Cardiac fibroblast (primary cell): Measurements from ENCODE around the gene FOXK1.
A peak's percentile ranks its signal among the peaks of the same experiment; 100 is the strongest.
"Not testable (repeated sequence)": the region's sequence is repeated elsewhere in the genome, so short reads cannot be mapped to it uniquely, and the experiment has no call there.

Experiments
- DNase-seq, 2 donors: peaks; one replicate each; pipeline versions ENCODE4 v3.0.0 to v3.0.0-alpha.2; 2010; ENCODE audit warnings: low read depth in 2 of 2
- H3K4me3 ChIP-seq, 2 donors: replicated peaks in 1 of 2; 1 replicate in 1 of 2; 2 replicates in 1 of 2; pipeline ENCODE4 v1.5.1; 2011; ENCODE audit warnings: low read depth in 2 of 2, low read length in 2 of 2, mild to moderate bottlenecking in 2 of 2, moderate library complexity in 1 of 2
- TF ChIP-seq, protein P1 (sequence below): IDR thresholded peaks from one replicate; pipeline ENCODE4 v1.5.1; 2011; ENCODE audit warnings: low read depth, mild to moderate bottlenecking, low read length, inconsistent platforms

Gene FOXK1

DNA sequence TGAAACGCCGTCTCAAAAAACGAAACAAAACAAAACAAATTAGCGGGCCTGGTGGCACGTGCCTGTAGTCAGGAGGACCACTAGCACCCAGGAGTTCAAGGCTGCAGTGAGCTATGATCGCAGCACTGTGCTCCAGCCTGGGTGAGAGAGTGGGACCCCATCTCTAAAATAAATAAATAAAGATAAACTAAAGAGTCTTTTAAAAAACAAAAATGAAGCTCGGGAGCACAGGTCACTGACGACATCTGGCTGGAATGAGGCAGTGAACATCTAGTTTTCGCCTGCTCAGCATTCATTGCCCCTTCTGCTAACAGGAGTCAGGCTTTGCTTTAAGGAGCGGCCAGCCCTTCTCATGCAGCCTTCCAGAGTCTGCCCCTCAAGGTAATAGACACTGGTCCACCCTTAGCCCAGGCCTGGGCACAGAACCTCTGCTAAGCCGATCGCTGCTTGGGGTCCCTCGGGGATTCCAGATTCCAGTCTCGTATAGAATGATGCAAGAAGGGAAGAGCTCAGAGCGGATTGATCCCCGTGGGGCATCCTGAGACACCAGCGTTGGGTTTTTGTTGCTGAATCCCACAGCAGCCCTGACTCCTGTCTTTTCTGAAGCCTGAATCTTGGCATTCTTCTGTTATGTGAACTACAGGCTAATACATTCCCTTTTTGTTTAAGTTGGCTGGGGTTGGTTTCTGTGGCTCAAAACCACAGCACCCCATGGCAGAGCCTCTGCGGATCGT lies 14.2 kb upstream of the FOXK1 start:
- TF ChIP-seq, protein P1, sequence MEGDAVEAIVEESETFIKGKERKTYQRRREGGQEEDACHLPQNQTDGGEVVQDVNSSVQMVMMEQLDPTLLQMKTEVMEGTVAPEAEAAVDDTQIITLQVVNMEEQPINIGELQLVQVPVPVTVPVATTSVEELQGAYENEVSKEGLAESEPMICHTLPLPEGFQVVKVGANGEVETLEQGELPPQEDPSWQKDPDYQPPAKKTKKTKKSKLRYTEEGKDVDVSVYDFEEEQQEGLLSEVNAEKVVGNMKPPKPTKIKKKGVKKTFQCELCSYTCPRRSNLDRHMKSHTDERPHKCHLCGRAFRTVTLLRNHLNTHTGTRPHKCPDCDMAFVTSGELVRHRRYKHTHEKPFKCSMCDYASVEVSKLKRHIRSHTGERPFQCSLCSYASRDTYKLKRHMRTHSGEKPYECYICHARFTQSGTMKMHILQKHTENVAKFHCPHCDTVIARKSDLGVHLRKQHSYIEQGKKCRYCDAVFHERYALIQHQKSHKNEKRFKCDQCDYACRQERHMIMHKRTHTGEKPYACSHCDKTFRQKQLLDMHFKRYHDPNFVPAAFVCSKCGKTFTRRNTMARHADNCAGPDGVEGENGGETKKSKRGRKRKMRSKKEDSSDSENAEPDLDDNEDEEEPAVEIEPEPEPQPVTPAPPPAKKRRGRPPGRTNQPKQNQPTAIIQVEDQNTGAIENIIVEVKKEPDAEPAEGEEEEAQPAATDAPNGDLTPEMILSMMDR, result no peak
- peak; percentile 82 to 94 for DNase-seq
- no peak overlapping the region for H3K4me3 ChIP-seq

DNA sequence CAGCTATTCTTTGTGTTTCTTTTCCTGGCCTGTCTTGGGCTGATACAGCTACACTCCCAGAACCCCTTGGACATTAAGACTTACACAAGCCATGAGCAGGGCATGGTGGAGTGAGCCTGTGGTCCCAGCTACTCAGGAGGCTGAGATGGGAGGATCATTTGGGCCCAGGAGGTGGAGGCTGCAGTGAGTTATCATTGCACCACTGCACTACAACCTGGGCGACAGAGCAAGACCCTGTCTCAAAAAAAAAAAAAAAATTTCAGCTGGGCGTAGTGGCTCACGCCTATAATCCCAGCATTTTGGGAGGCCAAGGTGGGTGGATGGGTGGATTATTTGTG lies 13.6 kb upstream of the FOXK1 start:
- no peak for DNase-seq
- TF ChIP-seq, protein P1, result no peak
- H3K4me3 ChIP-seq, result no peak overlapping the region

DNA sequence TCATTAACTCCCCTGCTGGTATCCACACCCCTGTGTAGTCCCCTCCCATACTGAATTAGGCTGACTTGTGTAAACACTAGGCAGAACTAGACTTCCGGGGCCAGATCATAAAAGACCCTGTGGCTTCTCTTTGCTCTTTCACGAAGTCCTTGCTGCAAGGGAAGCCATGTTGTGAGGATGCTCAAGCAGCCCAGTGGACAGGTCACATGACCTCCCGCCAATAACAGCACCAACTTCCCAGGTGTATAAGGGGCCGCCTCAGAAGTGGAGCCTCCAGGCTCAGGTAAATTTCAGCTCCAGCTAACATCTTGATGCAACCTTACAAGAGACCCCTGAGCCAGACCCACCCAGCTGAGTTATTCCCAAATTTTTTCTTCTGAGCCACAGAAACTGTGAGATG lies 11.3 kb upstream of the FOXK1 start:
- TF ChIP-seq, protein P1, result no peak
- no peak overlapping the region for H3K4me3 ChIP-seq
- DNase-seq, result no peak

DNA sequence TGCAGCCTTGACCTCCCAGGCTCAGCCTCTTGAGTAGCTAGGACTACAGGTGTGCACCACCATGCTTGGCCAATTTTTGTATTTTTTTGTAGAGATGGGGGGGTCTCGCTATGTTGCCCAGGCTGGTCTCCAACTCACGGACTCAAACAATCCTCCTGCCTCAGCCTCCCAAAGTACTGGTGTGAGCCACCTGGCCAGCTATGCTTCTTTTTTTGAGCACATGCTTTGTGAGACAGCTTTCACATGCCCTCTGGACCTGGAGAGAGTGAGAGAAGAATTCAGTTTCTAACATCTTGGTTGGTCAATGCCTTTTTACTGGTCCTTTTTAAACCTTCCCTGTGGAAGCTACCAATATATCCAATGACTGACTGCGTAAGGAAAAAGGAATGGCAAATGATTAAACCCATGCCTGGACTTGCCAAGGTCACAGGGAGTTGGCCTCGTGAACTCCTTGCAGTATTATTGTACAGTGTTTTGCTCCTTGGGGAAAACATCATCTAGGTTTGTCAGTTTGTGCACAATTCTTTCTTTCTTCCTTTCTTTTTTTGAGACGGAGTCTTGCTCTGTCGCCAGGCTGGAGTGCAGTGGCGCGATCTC lies 6.2 kb upstream of the FOXK1 start:
- H3K4me3 ChIP-seq, result no peak overlapping the region
- TF ChIP-seq, protein P1, result no peak
- DNase-seq, result no peak

DNA sequence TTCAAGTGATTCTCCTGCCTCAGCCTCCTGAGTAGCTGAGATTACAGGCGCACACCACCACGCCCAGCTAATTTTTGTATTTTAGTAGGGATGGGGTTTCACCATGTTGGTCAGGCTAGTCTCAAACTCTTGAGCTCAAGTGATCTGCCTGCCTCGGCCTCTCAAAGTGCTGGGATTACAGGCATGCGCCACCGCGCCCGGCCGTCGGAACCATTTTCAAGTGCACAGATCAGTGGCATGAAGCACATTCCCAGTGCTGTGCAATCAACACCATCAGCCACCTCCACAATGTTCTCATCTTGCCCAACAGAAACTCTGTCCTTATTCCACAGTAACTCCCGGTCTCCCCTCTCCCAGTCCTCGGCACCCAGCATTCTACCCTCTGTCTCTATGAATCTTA lies 4.6 kb upstream of the FOXK1 start:
- H3K4me3 ChIP-seq, DNase-seq: not testable (repeated sequence)

DNA sequence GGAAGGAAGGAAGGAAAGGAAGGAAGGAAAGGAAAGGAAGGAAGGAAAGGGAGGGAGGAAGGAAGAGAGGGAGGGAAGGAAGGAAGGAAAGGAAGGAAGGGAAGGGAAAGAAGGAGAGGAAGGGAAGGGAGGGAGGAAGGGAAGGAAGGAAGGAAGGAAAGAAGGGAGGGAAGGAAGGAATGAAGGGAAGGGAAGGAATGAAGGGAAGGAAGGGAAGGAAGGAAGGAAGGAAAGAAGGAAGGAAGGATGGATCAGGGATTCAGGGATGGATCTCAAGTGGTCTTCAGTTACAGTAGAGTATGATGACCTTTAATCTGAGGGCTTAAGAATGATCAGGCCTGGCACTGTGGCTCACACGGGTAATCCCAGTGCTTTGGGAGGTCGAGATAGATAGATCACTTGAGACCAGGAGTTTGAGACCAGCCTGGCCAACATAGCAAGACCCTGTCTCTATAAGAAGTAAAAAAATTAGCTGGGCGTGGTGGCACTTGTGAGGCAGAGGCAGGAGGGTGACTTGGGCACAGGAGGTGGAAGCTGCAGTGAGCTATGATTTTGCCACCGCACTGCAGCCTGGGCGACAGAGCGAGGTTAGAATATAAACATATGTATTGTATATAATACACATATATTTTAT lies 760 bp upstream of the FOXK1 start:
- TF ChIP-seq, protein P1, result no peak
- DNase-seq, result no peak

DNA sequence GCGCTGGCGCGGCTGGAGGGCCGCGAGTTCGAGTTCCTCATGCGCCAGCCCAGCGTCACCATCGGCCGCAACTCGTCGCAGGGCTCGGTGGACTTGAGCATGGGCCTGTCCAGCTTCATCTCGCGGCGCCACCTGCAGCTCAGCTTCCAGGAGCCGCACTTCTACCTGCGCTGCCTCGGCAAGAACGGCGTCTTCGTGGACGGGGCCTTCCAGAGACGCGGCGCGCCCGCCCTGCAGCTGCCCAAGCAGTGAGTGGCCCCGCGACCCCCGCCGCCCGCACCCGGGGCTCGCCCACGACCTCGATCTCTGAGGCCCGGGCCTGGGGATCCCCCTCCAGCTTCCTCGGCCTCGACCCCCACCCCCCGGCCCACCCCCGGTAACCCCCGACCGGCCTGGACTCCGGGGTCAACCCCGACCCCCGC lies 537 bp downstream of the FOXK1 start:
- TF ChIP-seq, protein P1, result no peak
- peak; percentile 51 to 59 for DNase-seq
- H3K4me3 ChIP-seq, result peak overlapping the region; percentile 89 to 90

More for the DNA sequence above, 760 bp upstream of the FOXK1 start:
- H3K4me3 ChIP-seq, result peak overlapping the region; percentile 44 to 45
